Ishikawa (cell line): Measurements from ENCODE around the gene GALNTL6.

Experiments
- CEBPB ChIP-seq: IDR thresholded peaks from 2 replicates; pipeline ENCODE4 v1.6.1; 2012
- CREB1 ChIP-seq: IDR thresholded peaks from 2 replicates; pipeline ENCODE4 v1.6.1; 2012; ENCODE audit warnings: low read depth
- EGR1 ChIP-seq: IDR thresholded peaks from 2 replicates; pipeline ENCODE4 v1.6.1; 2012
- EP300 ChIP-seq: IDR thresholded peaks from 2 replicates; pipeline ENCODE4 v1.6.1; 2012; ENCODE audit warnings: borderline replicate concordance
- TAF1 ChIP-seq: IDR thresholded peaks from 2 replicates; pipeline ENCODE4 v1.6.1; 2012; ENCODE audit warnings: low read depth, mild to moderate bottlenecking
- YY1 ChIP-seq: IDR thresholded peaks from 2 replicates; pipeline ENCODE4 v1.6.1; 2012; ENCODE audit warnings: low read depth
- TF ChIP-seq, protein P1 (sequence below): IDR thresholded peaks from 2 replicates; pipeline ENCODE4 v1.6.1; 2012; ENCODE audit warnings: low read depth, mild to moderate bottlenecking
- TF ChIP-seq, protein P2 (sequence below): IDR thresholded peaks from 2 replicates; pipeline ENCODE4 v1.6.1; 2012

- TF ChIP-seq EGR1 (no peak), CREB1 (no peak), CEBPB (no peak), EP300 (no peak), TAF1 (no peak), YY1 (no peak)
- TF ChIP-seq, protein P1, sequence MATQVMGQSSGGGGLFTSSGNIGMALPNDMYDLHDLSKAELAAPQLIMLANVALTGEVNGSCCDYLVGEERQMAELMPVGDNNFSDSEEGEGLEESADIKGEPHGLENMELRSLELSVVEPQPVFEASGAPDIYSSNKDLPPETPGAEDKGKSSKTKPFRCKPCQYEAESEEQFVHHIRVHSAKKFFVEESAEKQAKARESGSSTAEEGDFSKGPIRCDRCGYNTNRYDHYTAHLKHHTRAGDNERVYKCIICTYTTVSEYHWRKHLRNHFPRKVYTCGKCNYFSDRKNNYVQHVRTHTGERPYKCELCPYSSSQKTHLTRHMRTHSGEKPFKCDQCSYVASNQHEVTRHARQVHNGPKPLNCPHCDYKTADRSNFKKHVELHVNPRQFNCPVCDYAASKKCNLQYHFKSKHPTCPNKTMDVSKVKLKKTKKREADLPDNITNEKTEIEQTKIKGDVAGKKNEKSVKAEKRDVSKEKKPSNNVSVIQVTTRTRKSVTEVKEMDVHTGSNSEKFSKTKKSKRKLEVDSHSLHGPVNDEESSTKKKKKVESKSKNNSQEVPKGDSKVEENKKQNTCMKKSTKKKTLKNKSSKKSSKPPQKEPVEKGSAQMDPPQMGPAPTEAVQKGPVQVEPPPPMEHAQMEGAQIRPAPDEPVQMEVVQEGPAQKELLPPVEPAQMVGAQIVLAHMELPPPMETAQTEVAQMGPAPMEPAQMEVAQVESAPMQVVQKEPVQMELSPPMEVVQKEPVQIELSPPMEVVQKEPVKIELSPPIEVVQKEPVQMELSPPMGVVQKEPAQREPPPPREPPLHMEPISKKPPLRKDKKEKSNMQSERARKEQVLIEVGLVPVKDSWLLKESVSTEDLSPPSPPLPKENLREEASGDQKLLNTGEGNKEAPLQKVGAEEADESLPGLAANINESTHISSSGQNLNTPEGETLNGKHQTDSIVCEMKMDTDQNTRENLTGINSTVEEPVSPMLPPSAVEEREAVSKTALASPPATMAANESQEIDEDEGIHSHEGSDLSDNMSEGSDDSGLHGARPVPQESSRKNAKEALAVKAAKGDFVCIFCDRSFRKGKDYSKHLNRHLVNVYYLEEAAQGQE, result no peak
- TF ChIP-seq, protein P2, sequence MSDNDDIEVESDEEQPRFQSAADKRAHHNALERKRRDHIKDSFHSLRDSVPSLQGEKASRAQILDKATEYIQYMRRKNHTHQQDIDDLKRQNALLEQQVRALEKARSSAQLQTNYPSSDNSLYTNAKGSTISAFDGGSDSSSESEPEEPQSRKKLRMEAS, result no peak
Observed at GRCh38 chr4:172486531-172486930, 673.3 kb downstream of the GALNTL6 start.
